Osteocyte (in vitro differentiated cells): ENCODE data around the gene SCAPER. TPM values are rescaled to one million over a fixed set of nuclear protein-coding genes. Genes with fewer than 3 reads are reported as not detected.
"Not testable (repeated sequence)": the region's sequence is repeated elsewhere in the genome, so short reads cannot be mapped to it uniquely, and the experiment has no call there.

Experiments used
- DNase-seq: peaks from one replicate; pipeline ENCODE4 v3.0.0; 2021; ENCODE audit warnings: mixed read lengths; ENCODE audit not compliant: unreplicated experiment; ENCODE audit errors: extremely low spot score
- H3K27ac Mint-ChIP-seq: one replicate; pipeline ENCODE4 v1.8.0; 2021; ENCODE audit warnings: mild to moderate bottlenecking, mixed read lengths; ENCODE audit not compliant: unreplicated experiment
- H3K27me3 Mint-ChIP-seq: one replicate; pipeline ENCODE4 v1.8.0; 2021; ENCODE audit warnings: mixed read lengths; ENCODE audit not compliant: unreplicated experiment
- H3K36me3 Mint-ChIP-seq: one replicate; pipeline ENCODE4 v1.8.0; 2021; ENCODE audit warnings: mixed read lengths; ENCODE audit not compliant: unreplicated experiment
- H3K4me1 Mint-ChIP-seq: one replicate; pipeline ENCODE4 v1.8.0; 2021; ENCODE audit warnings: mixed read lengths; ENCODE audit not compliant: unreplicated experiment
- H3K4me3 Mint-ChIP-seq: one replicate; pipeline ENCODE4 v1.8.0; 2021; ENCODE audit warnings: mild to moderate bottlenecking, moderate library complexity, mixed read lengths; ENCODE audit not compliant: unreplicated experiment
- H3K9me3 Mint-ChIP-seq: one replicate; pipeline ENCODE4 v1.8.0; 2021; ENCODE audit warnings: mixed read lengths; ENCODE audit not compliant: unreplicated experiment
- CTCF ChIP-seq: fragments of 200-600 bp; sonication (generic); IDR thresholded peaks from 2 replicates; pipeline ENCODE4 v1.5.0; 2021; ENCODE audit warnings: antibody characterized with exemption, mild to moderate bottlenecking, moderate library complexity
- total RNA-seq: library from RNA; stranded (reverse); gene quantifications from 2 replicates; pipeline ENCODE4 v1.2.1, GENCODE V29; 2021

Gene SCAPER
- total RNA-seq, 1 donor from 2014 or later, result 20.0 TPM

GRCh38 chr15:76837474-76837873 lies 67.7 kb downstream of the SCAPER start:
- H3K27ac Mint-ChIP-seq, result no peak overlapping the region
- no peak for TF ChIP-seq CTCF
- no peak overlapping the region for H3K4me3 Mint-ChIP-seq
- no peaks in the 10 kb centered on the region for H3K27me3 Mint-ChIP-seq
- H3K9me3 Mint-ChIP-seq, result peaks cover 24% of the 10 kb centered on the region
- H3K36me3 Mint-ChIP-seq, result peaks cover 8% of the 10 kb centered on the region
- DNase-seq, result no peak
- no peaks in the 10 kb centered on the region for H3K4me1 Mint-ChIP-seq

- Mint-ChIP-seq H3K9me3 (peaks cover 20% of the 10 kb centered on the region), H3K36me3 (peaks cover 7% of the 10 kb centered on the region), H3K27ac (no peak overlapping the region), H3K4me1 (no peaks in the 10 kb centered on the region), H3K4me3 (no peak overlapping the region), H3K27me3 (no peaks in the 10 kb centered on the region)
- DNase-seq, result no peak
- TF ChIP-seq CTCF, result no peak
Measured at GRCh38 chr15:76829939-76830338, 75.2 kb downstream of the SCAPER start.

- H3K27ac Mint-ChIP-seq, result no peak overlapping the region
- H3K4me3 Mint-ChIP-seq, result no peak overlapping the region
- no peaks in the 10 kb centered on the region for H3K27me3 Mint-ChIP-seq
- peaks cover 7% of the 10 kb centered on the region for H3K36me3 Mint-ChIP-seq
- H3K9me3 Mint-ChIP-seq, result no peaks in the 10 kb centered on the region
- no peak for TF ChIP-seq CTCF
- H3K4me1 Mint-ChIP-seq, result no peaks in the 10 kb centered on the region
- DNase-seq, result no peak
Measured at GRCh38 chr15:76823890-76824289, 81.2 kb downstream of the SCAPER start.

DNA sequence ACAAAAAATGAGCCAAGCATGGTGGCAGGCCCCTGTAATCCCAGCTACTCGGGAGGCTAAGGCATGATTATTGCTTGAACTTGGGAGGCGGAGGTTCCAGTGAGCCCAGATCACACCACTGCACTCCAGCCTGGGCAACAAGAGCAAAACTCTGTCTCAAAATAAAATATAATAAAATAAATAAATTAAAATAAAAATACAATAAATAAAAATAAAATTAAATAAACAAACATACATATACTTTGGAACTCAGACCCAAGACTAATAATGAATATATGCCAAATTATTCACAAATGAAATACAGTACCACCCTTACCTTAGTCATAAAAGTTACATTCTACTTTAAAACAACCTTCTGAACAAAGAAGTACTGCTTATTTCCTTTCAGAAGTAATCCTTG lies 81.8 kb downstream of the SCAPER start:
- peaks cover 3% of the 10 kb centered on the region for H3K9me3 Mint-ChIP-seq
- no peak overlapping the region for H3K27ac Mint-ChIP-seq
- H3K4me1 Mint-ChIP-seq, result no peaks in the 10 kb centered on the region
- H3K4me3 Mint-ChIP-seq, result no peak overlapping the region
- no peaks in the 10 kb centered on the region for H3K27me3 Mint-ChIP-seq
- TF ChIP-seq CTCF, result no peak
- no peak for DNase-seq
- H3K36me3 Mint-ChIP-seq, result peaks cover 9% of the 10 kb centered on the region

DNA sequence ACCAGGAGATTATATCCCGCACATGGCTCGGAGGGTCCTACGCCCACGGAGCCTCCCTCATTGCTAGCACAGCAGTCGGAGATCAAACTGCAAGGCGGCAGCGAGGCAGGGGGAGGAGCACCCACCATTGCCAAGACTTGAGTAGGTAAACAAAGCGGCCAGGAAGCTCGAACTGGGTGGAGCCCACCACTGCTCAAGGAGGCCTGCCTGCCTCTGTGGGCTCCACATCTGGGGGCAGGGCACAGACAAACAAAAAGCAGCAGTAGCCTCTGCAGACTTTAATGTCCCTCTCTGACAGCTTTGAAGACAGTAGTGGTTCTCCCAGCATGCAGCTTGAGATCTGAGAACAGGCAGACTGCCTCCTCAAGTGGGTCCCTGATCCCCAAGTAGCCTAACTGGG lies 86.2 kb downstream of the SCAPER start:
- H3K27me3 Mint-ChIP-seq, H3K27ac Mint-ChIP-seq, DNase-seq, H3K4me1 Mint-ChIP-seq, H3K4me3 Mint-ChIP-seq: not testable (repeated sequence)
- Mint-ChIP-seq H3K9me3 (peaks cover 14% of the 10 kb centered on the region), H3K36me3 (peaks cover 11% of the 10 kb centered on the region)

- Mint-ChIP-seq H3K4me1 (no peaks in the 10 kb centered on the region), H3K27me3 (no peaks in the 10 kb centered on the region), H3K4me3 (no peak overlapping the region), H3K9me3 (peaks cover 18% of the 10 kb centered on the region), H3K27ac (no peak overlapping the region), H3K36me3 (peaks cover 13% of the 10 kb centered on the region)
- no peak for DNase-seq
- no peak for TF ChIP-seq CTCF
Measured at GRCh38 chr15:76815421-76815820, 89.7 kb downstream of the SCAPER start.
